ENCODE data around the gene ECPAS. TPM values are rescaled to one million over a fixed set of nuclear protein-coding genes. Genes with fewer than 3 reads are reported as not detected.
A peak's percentile ranks its signal among the peaks of the same experiment; 100 is the strongest.

The ECPAS gene
- total RNA-seq, 1 donor from 2014 or later: 113 TPM

DNA sequence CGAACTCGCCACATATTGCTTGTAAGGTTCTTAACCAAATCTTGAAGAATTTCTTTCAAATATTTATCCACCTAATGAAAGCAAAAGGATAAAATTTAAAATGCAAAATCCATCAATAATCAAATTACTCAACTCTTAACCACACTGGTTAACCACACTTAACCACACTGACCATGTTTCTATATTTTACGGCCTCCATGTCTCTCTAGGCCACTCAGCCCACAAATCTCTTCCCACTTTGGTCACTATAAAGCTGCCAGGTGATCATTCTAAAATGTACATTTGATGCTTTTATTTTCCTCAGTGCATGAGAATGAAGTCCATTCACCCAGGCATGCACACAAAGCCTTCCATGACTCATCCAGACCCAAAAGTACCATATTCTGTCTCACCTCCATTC is 97.8 kb downstream of the ECPAS start:
- Mint-ChIP-seq H3K4me3 (ENCODE audit: unreplicated experiment) (no peak overlapping the region), H3K9me3 (ENCODE audit: low read depth) (no peaks in the 10 kb centered on the region), H3K4me1 (ENCODE audit: low read depth) (no peaks in the 10 kb centered on the region), H3K36me3 (ENCODE audit: low read depth) (peaks cover 31% of the 10 kb centered on the region), H3K27ac (ENCODE audit: unreplicated experiment) (no peak overlapping the region), H3K27me3 (ENCODE audit: low read depth) (no peaks in the 10 kb centered on the region)
- TF ChIP-seq, protein P1, sequence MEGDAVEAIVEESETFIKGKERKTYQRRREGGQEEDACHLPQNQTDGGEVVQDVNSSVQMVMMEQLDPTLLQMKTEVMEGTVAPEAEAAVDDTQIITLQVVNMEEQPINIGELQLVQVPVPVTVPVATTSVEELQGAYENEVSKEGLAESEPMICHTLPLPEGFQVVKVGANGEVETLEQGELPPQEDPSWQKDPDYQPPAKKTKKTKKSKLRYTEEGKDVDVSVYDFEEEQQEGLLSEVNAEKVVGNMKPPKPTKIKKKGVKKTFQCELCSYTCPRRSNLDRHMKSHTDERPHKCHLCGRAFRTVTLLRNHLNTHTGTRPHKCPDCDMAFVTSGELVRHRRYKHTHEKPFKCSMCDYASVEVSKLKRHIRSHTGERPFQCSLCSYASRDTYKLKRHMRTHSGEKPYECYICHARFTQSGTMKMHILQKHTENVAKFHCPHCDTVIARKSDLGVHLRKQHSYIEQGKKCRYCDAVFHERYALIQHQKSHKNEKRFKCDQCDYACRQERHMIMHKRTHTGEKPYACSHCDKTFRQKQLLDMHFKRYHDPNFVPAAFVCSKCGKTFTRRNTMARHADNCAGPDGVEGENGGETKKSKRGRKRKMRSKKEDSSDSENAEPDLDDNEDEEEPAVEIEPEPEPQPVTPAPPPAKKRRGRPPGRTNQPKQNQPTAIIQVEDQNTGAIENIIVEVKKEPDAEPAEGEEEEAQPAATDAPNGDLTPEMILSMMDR (IDR thresholded peaks at IDR 0.05): no peak
- DNase-seq (ENCODE audit: low spot score): no peak

DNA sequence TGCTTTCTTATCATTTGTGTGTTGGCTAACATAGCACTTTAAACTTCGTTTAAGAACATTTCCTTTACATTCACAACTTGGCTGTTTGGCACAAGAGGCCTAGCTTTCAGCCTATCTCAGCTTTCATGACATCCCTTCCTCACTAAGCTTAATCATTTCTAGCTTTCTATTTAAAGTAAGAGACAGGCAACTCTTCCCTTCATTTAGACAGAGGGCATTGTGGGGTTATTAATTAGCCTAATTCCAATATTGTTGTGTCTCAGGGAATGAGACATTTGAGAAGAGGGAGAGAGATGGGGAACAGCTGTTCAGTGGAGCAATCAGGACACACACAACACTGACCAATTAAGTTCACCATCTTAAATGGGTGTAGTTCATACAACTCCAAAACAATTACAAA is 103.2 kb downstream of the ECPAS start:
- Mint-ChIP-seq H3K4me1 (ENCODE audit: low read depth) (no peaks in the 10 kb centered on the region), H3K36me3 (ENCODE audit: low read depth) (peaks cover 40% of the 10 kb centered on the region), H3K27me3 (ENCODE audit: low read depth) (no peaks in the 10 kb centered on the region), H3K9me3 (ENCODE audit: low read depth) (no peaks in the 10 kb centered on the region), H3K27ac (ENCODE audit: unreplicated experiment) (peak overlapping the region; percentile 1), H3K4me3 (ENCODE audit: unreplicated experiment) (no peak overlapping the region)
- TF ChIP-seq, protein P1 (IDR thresholded peaks at IDR 0.05): no peak
- no peak for DNase-seq (ENCODE audit: low spot score)

DNA sequence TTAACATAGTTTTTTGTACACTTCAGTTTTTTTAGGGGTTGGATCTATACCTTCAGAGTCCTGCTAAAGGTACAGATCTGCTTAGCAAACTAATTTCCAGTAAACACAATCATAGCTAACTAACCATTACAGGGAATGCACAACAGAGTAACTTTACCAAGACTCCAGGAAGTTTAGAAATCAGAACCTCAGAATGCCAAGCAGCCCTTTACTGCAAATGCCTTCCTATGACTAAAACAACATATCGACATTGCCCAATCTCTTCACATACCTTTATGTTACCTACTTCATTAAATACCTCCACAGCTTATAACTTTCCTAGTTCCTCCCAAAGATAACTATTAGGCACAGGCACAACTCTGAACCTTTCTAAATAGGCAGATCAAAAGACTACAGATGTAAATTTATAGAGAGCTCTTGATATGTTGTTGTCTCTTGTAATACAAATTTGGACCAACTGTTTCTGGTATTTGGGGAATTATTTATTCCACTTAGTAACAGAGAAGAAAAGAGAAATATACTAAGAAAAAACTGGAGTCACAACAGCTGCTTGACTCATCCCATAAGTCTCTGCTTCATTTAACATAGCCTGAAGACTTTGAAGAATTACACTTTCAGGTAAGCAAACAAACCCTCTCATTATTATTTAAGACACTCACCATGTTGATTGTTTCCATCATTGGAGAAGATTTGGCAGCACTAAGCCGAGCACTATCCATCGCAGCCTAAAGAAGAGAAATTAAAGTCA is 108.2 kb downstream of the ECPAS start:
- Mint-ChIP-seq H3K27ac (ENCODE audit: unreplicated experiment) (no peak overlapping the region), H3K9me3 (ENCODE audit: low read depth) (no peaks in the 10 kb centered on the region), H3K4me3 (ENCODE audit: unreplicated experiment) (no peak overlapping the region), H3K27me3 (ENCODE audit: low read depth) (no peaks in the 10 kb centered on the region), H3K36me3 (ENCODE audit: low read depth) (peaks cover 52% of the 10 kb centered on the region), H3K4me1 (ENCODE audit: low read depth) (no peaks in the 10 kb centered on the region)
- DNase-seq (ENCODE audit: low spot score): no peak
- TF ChIP-seq, protein P1 (IDR thresholded peaks at IDR 0.05): no peak

DNA sequence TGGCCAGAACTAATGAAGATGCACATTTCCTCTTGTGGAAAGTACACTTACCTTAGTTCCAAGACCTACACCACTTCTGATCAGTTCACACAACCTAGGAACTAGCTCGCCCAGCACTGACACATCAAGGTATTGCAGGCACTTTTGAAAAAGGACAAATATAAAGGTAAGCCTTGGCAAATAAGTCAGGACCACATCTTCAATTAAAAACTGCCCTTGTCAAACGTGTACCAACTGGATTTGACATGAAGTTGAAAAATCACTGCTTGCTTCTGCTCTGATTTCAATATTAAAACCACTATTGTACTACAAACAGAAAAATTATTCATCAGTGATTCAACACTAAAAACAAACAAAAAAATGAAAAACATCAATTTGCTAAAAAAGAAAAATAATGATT is 109.1 kb downstream of the ECPAS start:
- H3K36me3 Mint-ChIP-seq (ENCODE audit: low read depth): peaks cover 55% of the 10 kb centered on the region
- H3K9me3 Mint-ChIP-seq (ENCODE audit: low read depth): no peaks in the 10 kb centered on the region
- H3K4me3 Mint-ChIP-seq (ENCODE audit: unreplicated experiment): no peak overlapping the region
- H3K27me3 Mint-ChIP-seq (ENCODE audit: low read depth): no peaks in the 10 kb centered on the region
- H3K4me1 Mint-ChIP-seq (ENCODE audit: low read depth): no peaks in the 10 kb centered on the region
- TF ChIP-seq, protein P1 (IDR thresholded peaks at IDR 0.05): no peak
- H3K27ac Mint-ChIP-seq (ENCODE audit: unreplicated experiment): no peak overlapping the region
- no peak for DNase-seq (ENCODE audit: low spot score)

DNA sequence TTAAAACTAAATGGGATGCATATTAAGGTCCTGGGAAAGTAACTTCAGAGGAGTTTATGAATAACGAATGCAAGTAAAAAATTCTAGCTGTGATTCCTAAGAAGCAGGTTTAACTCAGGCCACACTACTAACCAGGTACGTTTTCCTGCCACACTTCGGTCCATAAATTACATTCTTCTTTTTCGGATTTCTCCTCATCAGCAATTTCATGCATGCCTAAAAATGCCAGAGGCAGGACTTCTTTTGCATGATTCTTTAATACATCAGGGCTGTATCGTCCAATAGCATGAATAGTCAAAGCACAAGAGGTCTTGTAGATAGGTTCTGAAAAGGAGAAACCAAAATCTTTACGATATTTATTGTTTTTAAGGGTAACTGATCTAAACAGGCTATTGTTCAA is 111.9 kb downstream of the ECPAS start:
- Mint-ChIP-seq H3K27me3 (ENCODE audit: low read depth) (no peaks in the 10 kb centered on the region), H3K36me3 (ENCODE audit: low read depth) (peaks cover 63% of the 10 kb centered on the region), H3K27ac (ENCODE audit: unreplicated experiment) (no peak overlapping the region), H3K4me1 (ENCODE audit: low read depth) (no peaks in the 10 kb centered on the region), H3K9me3 (ENCODE audit: low read depth) (no peaks in the 10 kb centered on the region), H3K4me3 (ENCODE audit: unreplicated experiment) (no peak overlapping the region)
- DNase-seq (ENCODE audit: low spot score): no peak
- TF ChIP-seq, protein P1 (IDR thresholded peaks at IDR 0.05): no peak

Data from chondrocyte (in vitro differentiated cells).